OCI-M2 (cell line): Measurements from ENCODE around the gene KAZN.

ENCODE experiments used
- DNase-seq: peaks from one replicate; lab custom pipeline; 2025; ENCODE audit not compliant: unreplicated experiment; lab: John Stamatoyannopoulos, UW

The KAZN gene

GRCh38 chr1:14761291-14762153, 163.0 kb downstream of the KAZN start:
- DNase-seq = no peak

GRCh38 chr1:14763977-14764376, 165.5 kb downstream of the KAZN start:
- no peak for DNase-seq

- no peak for DNase-seq
Measured at GRCh38 chr1:14765773-14766172, 167.3 kb downstream of the KAZN start.

- DNase-seq = no peak
Measured at GRCh38 chr1:14767075-14767474, 168.6 kb downstream of the KAZN start.

GRCh38 chr1:14768582-14769304, 170.3 kb downstream of the KAZN start:
- no peak for DNase-seq

GRCh38 chr1:14769486-14770274, 171.2 kb downstream of the KAZN start:
- DNase-seq = no peak

GRCh38 chr1:14773396-14774025, 175.0 kb downstream of the KAZN start:
- DNase-seq = no peak

GRCh38 chr1:14774225-14774624, 175.7 kb downstream of the KAZN start:
- DNase-seq = no peak

- DNase-seq = no peak
Measured at GRCh38 chr1:14774988-14775387, 176.5 kb downstream of the KAZN start.

- DNase-seq = no peak
Measured at GRCh38 chr1:14775434-14775833, 176.9 kb downstream of the KAZN start.

- no peak for DNase-seq
Measured at GRCh38 chr1:14777516-14778506, 179.3 kb downstream of the KAZN start.

GRCh38 chr1:14778541-14778897, 180.0 kb downstream of the KAZN start:
- no peak for DNase-seq

- no peak for DNase-seq
Measured at GRCh38 chr1:14778898-14779865, 180.7 kb downstream of the KAZN start.

GRCh38 chr1:14780271-14780670, 181.8 kb downstream of the KAZN start:
- no peak for DNase-seq

GRCh38 chr1:14781811-14782210, 183.3 kb downstream of the KAZN start:
- no peak for DNase-seq

GRCh38 chr1:14782741-14783591, 184.5 kb downstream of the KAZN start:
- DNase-seq = no peak

- DNase-seq = no peak
Measured at GRCh38 chr1:14783592-14783886, 185.1 kb downstream of the KAZN start.
